Right lobe of liver (tissue), 4 donors: ENCODE measurements around the gene NATD1.

Experiments used
- CTCF ChIP-seq, 4 donors: fragments of 200-600 bp in 3 of 4; fragments of 450-650 bp in 1 of 4; IDR thresholded peaks; one replicate each; pipeline versions ENCODE4 v1.5.1 to v1.8.0; 2016 to 2022; ENCODE audit warnings: antibody characterized with exemption in 4 of 4, mild to moderate bottlenecking in 2 of 4
- POLR2A ChIP-seq: fragments of 450-650 bp; IDR thresholded peaks from one replicate; pipeline ENCODE4 v1.6.1; 2017; ENCODE audit warnings: antibody characterized with exemption, mild to moderate bottlenecking
- donor health status: DM: no; HTN: no; CAD: no.
- donor health status: DM: no; HTN: no; CAD: no.
- donor health status: DM: no; HTN: yes; CAD: no.

DNA sequence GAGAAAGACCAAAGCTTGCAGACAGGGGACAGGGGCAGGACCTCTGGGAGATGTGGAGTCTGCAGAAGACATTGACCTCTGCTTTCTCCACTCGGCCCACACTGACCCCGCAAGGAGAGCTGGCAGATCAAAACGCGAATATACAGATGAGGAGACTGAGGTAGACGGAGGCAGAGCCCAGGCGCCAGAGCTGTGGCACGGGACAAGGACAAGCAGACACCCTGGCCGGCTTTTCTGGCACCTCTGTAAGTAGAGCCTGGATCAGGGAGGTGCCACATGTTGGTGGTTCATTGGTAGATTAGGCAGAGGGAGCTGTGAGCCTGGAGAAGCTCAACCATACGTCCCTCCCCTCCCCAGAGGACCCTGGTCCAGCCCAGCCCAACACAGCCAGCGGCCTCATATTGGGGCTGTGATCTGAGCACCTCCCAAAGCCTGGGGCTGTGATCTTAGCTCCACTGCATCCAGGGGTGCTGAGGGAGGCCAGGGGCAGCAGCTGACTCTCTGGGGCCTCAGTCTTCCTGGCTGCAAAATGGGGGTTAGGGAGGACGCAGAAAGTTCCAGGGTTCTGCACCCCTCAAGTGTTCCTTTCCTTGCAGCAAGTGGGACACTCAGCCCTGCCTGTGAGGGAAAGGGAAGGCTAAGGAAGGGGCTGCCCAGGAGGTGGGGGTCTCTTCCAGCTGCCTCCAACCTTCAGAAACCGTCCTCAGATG, 4.0 kb downstream of the NATD1 start:
- TF ChIP-seq POLR2A = no peak
- no peak for TF ChIP-seq CTCF (IDR thresholded peaks at IDR 0.05)
